Activated CD4-positive, alpha-beta memory T cell treated with anti-CD3 and anti-CD28 coated beads for 36 hours (primary cell): Measurements from ENCODE around the gene ITGA5. TPM values are rescaled to one million over a fixed set of nuclear protein-coding genes. Genes with fewer than 3 reads are reported as not detected.
A peak's percentile ranks its signal among the peaks of the same experiment; 100 is the strongest.

Experiments
- CTCF ChIA-PET: fragments of 350-600 bp; sonication (Branson Sonifier 250); formaldehyde crosslinking; loops from one replicate; lab custom pipeline; 2021; ENCODE audit warnings: antibody characterized with exemption, inconsistent platforms; lab: Charles Lee
- POLR2A ChIA-PET: fragments of 350-600 bp; sonication (Branson Sonifier 250); formaldehyde crosslinking; loops from one replicate; lab custom pipeline; 2021; ENCODE audit warnings: antibody characterized with exemption; lab: Charles Lee
- DNase-seq: peaks from one replicate; pipeline ENCODE4 v3.0.0-alpha.2; 2020
- H3K27ac Mint-ChIP-seq: one replicate; pipeline ENCODE4 v1.8.0; 2021; ENCODE audit warnings: mixed read lengths
- H3K27me3 Mint-ChIP-seq: one replicate; pipeline ENCODE4 v1.8.0; 2021; ENCODE audit warnings: mixed read lengths
- H3K36me3 Mint-ChIP-seq: one replicate; pipeline ENCODE4 v1.8.0; 2021; ENCODE audit warnings: mixed read lengths
- H3K4me1 Mint-ChIP-seq: one replicate; pipeline ENCODE4 v1.8.0; 2021; ENCODE audit warnings: low read depth, mixed read lengths
- H3K4me3 Mint-ChIP-seq: one replicate; pipeline ENCODE4 v1.8.0; 2021; ENCODE audit warnings: mild to moderate bottlenecking, mixed read lengths
- H3K9me3 Mint-ChIP-seq: one replicate; pipeline ENCODE4 v1.8.0; 2021; ENCODE audit warnings: mixed read lengths
- intact Hi-C: fragments of 100-400 bp; cut with micrococcal nuclease; formaldehyde crosslinking; loops from one replicate; pipeline ENCODE4 v1.15.1; 2023
- total RNA-seq, 2 experiments: library from RNA; stranded (reverse); gene quantifications; one replicate each; pipeline ENCODE4 v1.2.3, GENCODE V29; 2021

Gene ITGA5
- total RNA-seq, 2 experiments from 2014 or later: 33.8 to 34.9 TPM

GRCh38 chr12:54418441-54419087 lies 502 bp downstream of the ITGA5 start:
- no peak for DNase-seq
- ChIA-PET POLR2A (interaction anchor here (3.1 kb wide), 1 partner anchor 10 kb away, joined by 12 read pairs; no protein-coding TSS in a partner anchor), CTCF (interaction anchor here (1.3 to 14.5 kb wide), 4 partner anchors 9 to 82 kb away, joined by 4 to 319 read pairs (median 52); no protein-coding TSS in a partner anchor)
- intact Hi-C loops: loop anchor here (1.0 to 10.0 kb wide), 2 partner anchors 7 to 516 kb away; no protein-coding TSS in a partner anchor
- peak overlapping the region; percentile 93 for H3K4me3 Mint-ChIP-seq
- no peaks in the 10 kb centered on the region for H3K27me3 Mint-ChIP-seq
- H3K36me3 Mint-ChIP-seq: peaks cover 3% of the 10 kb centered on the region
- H3K27ac Mint-ChIP-seq: peak overlapping the region; percentile 91
- peaks cover 52% of the 10 kb centered on the region for H3K4me1 Mint-ChIP-seq
- H3K9me3 Mint-ChIP-seq: no peaks in the 10 kb centered on the region

DNA sequence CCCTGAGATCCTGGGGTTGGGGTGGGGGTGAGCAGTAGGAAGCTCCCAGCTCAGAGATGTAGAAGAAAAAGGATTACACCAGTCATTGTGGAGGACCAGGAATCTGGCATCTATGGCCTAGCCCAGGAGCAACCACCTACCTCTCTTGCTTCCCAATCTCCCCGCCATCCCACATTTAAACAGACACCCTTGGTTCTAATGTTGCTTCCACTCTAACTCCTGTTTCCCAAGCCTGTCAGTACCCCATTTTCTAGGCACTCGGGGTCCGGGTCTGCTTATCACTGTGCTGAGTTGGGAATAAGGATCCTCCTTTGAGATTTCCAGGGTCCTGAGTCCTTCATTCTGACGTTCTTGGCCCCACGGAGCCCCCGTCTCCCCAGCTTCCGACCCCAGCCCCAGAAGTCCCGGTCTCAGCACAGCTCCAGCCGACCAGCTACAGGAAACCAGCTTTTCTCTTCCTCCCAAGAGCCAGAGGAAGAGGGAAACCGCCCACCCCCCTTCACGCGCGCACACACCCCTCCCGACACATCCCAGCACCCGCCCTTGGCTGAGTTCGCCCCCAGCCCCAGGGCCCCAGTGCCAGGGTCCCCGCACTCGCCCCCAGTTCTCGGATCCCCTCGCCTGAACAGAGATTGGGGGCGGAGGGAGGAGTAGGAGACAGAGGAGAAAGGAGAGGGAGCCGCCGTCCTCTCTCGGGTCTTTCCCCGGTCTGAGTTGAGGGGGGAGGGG lies 1.2 kb downstream of the ITGA5 start:
- H3K36me3 Mint-ChIP-seq: peaks cover 3% of the 10 kb centered on the region
- ChIA-PET POLR2A (interaction anchor here (0.7 to 3.1 kb wide), 2 partner anchors 11 to 19 kb away, joined by 3 to 12 read pairs; no protein-coding TSS in a partner anchor), CTCF (interaction anchor here (0.8 to 14.5 kb wide), 5 partner anchors 17 to 203 kb away, joined by 3 to 319 read pairs (median 5); no protein-coding TSS in a partner anchor)
- peak; percentile 45 for DNase-seq
- peak overlapping the region; percentile 93 for H3K4me3 Mint-ChIP-seq
- peaks cover 54% of the 10 kb centered on the region for H3K4me1 Mint-ChIP-seq
- no peaks in the 10 kb centered on the region for H3K9me3 Mint-ChIP-seq
- no peaks in the 10 kb centered on the region for H3K27me3 Mint-ChIP-seq
- intact Hi-C loops: loop anchor here (10.0 kb wide), 1 partner anchor 517 kb away; no protein-coding TSS in a partner anchor
- H3K27ac Mint-ChIP-seq: peak overlapping the region; percentile 91

DNA sequence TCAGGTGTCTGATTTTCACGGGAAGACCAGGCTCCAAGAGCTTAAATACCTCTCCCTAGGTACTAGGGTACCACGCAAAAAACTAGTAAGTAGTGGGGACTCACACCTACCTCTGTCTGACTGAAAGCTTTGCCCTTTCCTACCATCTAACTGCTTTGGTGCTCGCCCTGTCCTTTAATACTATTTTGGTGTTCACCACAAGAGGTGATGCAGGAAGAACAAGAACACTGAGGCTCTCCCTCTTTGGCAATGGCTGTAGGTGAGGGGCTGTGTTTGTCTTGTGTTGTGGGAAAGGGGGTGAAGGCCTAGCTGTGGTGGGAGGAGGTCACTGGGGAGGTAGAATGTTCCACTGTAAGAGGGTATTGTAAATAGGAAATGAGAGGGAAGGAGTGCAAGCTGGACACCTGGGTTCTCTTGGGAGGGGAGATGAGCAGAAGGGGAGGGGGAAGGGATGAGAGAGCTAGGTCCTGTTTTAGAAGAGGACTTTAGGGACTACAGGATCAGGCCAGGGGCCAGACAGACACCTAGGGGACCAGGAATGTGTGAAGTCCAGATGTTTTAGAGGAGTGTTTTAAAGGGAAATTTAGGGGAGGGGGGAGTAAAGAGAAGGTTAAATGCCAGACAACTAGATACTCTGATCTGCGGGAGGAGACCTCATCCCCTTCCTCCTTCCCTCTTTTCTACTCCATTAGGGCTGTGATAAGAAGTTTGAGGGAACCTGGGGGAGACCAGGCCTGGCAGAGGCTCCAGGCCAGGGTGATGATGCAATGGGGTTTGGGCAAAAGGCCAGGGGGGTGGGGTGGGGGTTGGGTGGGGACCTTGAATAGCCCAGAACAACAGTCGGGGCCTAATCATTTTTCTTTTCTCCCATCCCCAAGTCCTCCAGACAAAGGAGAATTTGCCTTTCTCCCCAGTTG lies 2.1 kb downstream of the ITGA5 start:
- intact Hi-C loops: loop anchor here (10.0 kb wide), 1 partner anchor 518 kb away; no protein-coding TSS in a partner anchor
- Mint-ChIP-seq H3K36me3 (peaks cover 3% of the 10 kb centered on the region), H3K27me3 (no peaks in the 10 kb centered on the region), H3K4me1 (peaks cover 62% of the 10 kb centered on the region), H3K27ac (peak overlapping the region; percentile 91), H3K9me3 (no peaks in the 10 kb centered on the region), H3K4me3 (peak overlapping the region; percentile 93)
- POLR2A ChIA-PET: interaction anchor here (0.7 to 3.1 kb wide), 3 partner anchors 12 to 18 kb away, joined by 3 to 12 read pairs (median 3); no protein-coding TSS in a partner anchor
- no peak for DNase-seq
- CTCF ChIA-PET: interaction anchor here (0.8 to 14.5 kb wide), 7 partner anchors 10 to 202 kb away, joined by 3 to 319 read pairs (median 5); no protein-coding TSS in a partner anchor

DNA sequence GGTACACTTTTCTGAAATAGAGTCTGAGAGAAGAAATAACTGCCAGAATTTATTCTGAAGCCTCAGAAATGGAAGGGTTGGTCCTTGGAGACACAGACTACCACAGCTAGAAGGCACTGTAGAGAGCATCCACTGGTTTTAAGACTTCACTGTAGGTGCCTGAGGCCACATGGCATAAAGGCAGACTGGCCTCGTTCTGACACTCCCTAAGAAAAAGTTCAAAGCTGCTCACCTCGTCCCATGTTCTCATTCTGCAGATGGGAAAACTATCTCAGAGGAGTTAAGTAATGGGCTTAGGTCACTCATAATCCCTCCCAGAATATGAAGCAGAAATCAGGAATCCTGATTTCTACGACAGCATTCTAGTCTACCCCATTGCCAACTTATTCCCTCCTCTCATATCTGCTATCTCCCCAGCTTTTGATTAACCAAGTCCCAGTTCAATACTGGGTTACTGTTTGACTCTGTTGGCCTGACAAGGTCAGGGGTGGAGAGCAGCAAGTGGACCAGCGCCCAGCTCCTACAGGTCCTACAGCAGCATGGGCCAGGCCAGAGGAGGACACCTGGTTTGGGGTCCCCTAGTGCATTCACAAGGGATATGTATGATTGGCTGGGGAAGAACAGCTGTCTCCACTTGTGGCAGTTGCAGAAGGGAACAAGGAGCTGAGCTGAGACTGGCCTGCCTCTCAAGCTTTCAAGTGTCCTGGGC lies 3.7 kb downstream of the ITGA5 start:
- H3K27me3 Mint-ChIP-seq: no peaks in the 10 kb centered on the region
- POLR2A ChIA-PET: interaction anchor here (1.6 kb wide), 1 partner anchor 83 kb away, joined by 4 read pairs; no protein-coding TSS in a partner anchor
- H3K9me3 Mint-ChIP-seq: no peaks in the 10 kb centered on the region
- CTCF ChIA-PET: interaction anchor here (0.6 to 14.5 kb wide), 8 partner anchors 12 to 50 kb away, joined by 3 to 319 read pairs (median 4); no protein-coding TSS in a partner anchor
- DNase-seq: no peak
- intact Hi-C loops: loop anchor here (10.0 kb wide), 1 partner anchor 519 kb away; no protein-coding TSS in a partner anchor
- peak overlapping the region; percentile 91 for H3K27ac Mint-ChIP-seq
- peaks cover 70% of the 10 kb centered on the region for H3K4me1 Mint-ChIP-seq
- H3K36me3 Mint-ChIP-seq: peaks cover 7% of the 10 kb centered on the region
- H3K4me3 Mint-ChIP-seq: no peak overlapping the region

GRCh38 chr12:54413284-54414190 lies 5.5 kb downstream of the ITGA5 start:
- Mint-ChIP-seq H3K27ac (peak overlapping the region; percentile 96), H3K9me3 (no peaks in the 10 kb centered on the region), H3K4me1 (peaks cover 63% of the 10 kb centered on the region), H3K4me3 (peak overlapping the region; percentile 64), H3K36me3 (peaks cover 10% of the 10 kb centered on the region), H3K27me3 (no peaks in the 10 kb centered on the region)
- ChIA-PET CTCF (interaction anchor here (1.1 to 14.5 kb wide), 6 partner anchors 13 to 114 kb away, joined by 3 to 319 read pairs (median 11); no protein-coding TSS in a partner anchor), POLR2A (interaction anchor here (0.7 to 1.0 kb wide), 2 partner anchors 26 to 134 kb away, joined by 3 read pairs; partner anchors contain the start of gene CBX5)
- DNase-seq: peak; percentile 81
- intact Hi-C loops: loop anchor here (2.0 to 10.0 kb wide), 4 partner anchors 25 to 521 kb away; partner anchors contain the start of gene NCKAP1L

- peaks cover 66% of the 10 kb centered on the region for H3K4me1 Mint-ChIP-seq
- H3K4me3 Mint-ChIP-seq: peak overlapping the region; percentile 64
- intact Hi-C loops: loop anchor here (2.0 to 10.0 kb wide), 4 partner anchors 26 to 522 kb away; partner anchors contain the start of gene NCKAP1L
- no peak for DNase-seq
- H3K36me3 Mint-ChIP-seq: peaks cover 12% of the 10 kb centered on the region
- no peaks in the 10 kb centered on the region for H3K9me3 Mint-ChIP-seq
- CTCF ChIA-PET: interaction anchor here (1.0 to 14.5 kb wide), 6 partner anchors 12 to 197 kb away, joined by 3 to 319 read pairs (median 11); no protein-coding TSS in a partner anchor
- peak overlapping the region; percentile 96 for H3K27ac Mint-ChIP-seq
- POLR2A ChIA-PET: interaction anchor here (0.8 to 1.0 kb wide), 2 partner anchors 26 to 133 kb away, joined by 3 read pairs; partner anchors contain the start of gene CBX5
- H3K27me3 Mint-ChIP-seq: no peaks in the 10 kb centered on the region
Measured at GRCh38 chr12:54412786-54413185, 6.3 kb downstream of the ITGA5 start.

DNA sequence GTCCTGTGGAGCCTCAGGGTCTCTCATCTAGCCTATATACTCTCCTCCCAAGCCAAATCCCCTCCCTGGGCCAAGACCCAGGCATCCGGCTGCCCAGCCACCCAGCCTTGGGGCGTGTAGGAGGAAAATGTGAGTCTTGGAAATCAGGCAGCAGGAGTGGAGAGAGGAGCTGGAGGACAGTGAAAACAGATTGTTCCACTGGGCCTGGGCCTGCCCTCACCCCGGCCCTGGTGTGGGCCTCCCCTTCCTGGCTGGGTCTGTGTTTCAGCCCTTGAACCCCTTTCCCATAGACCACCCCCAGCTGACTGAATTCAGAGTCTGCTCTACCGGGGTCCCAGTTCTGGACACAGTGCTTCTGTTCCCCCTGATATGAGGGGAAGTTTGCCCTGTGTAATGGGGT lies 6.7 kb downstream of the ITGA5 start:
- CTCF ChIA-PET: interaction anchor here (0.7 to 14.5 kb wide), 9 partner anchors 11 to 196 kb away, joined by 3 to 319 read pairs (median 4); no protein-coding TSS in a partner anchor
- peaks cover 14% of the 10 kb centered on the region for H3K36me3 Mint-ChIP-seq

GRCh38 chr12:54411391-54412241 lies 7.5 kb downstream of the ITGA5 start:
- CTCF ChIA-PET: interaction anchor here (0.7 to 14.5 kb wide), 11 partner anchors 11 to 668 kb away, joined by 3 to 319 read pairs (median 3); partner anchors contain the start of gene COPZ1
- no peak overlapping the region for H3K4me3 Mint-ChIP-seq
- no peaks in the 10 kb centered on the region for H3K9me3 Mint-ChIP-seq
- peaks cover 17% of the 10 kb centered on the region for H3K36me3 Mint-ChIP-seq
- no peaks in the 10 kb centered on the region for H3K27me3 Mint-ChIP-seq
- peak overlapping the region; percentile 96 for H3K27ac Mint-ChIP-seq
- intact Hi-C loops: loop anchor here (1.0 to 10.0 kb wide), 5 partner anchors 8 to 523 kb away; partner anchors contain the start of genes ITGA5 and NCKAP1L
- POLR2A ChIA-PET: interaction anchor here (0.8 to 1.1 kb wide), 2 partner anchors 18 to 26 kb away, joined by 3 to 4 read pairs; no protein-coding TSS in a partner anchor
- DNase-seq: peak; percentile 77
- peaks cover 63% of the 10 kb centered on the region for H3K4me1 Mint-ChIP-seq

More for the DNA sequence above, 6.7 kb downstream of the ITGA5 start:
- Mint-ChIP-seq H3K27me3 (no peaks in the 10 kb centered on the region), H3K9me3 (no peaks in the 10 kb centered on the region), H3K4me1 (peaks cover 65% of the 10 kb centered on the region), H3K4me3 (peak overlapping the region; percentile 64), H3K27ac (peak overlapping the region; percentile 96)
- POLR2A ChIA-PET: interaction anchor here (0.8 to 1.0 kb wide), 2 partner anchors 26 to 133 kb away, joined by 3 read pairs; partner anchors contain the start of gene CBX5
- intact Hi-C loops: loop anchor here (2.0 to 10.0 kb wide), 4 partner anchors 26 to 522 kb away; partner anchors contain the start of gene NCKAP1L
- DNase-seq: no peak
